NCI-H748 (cell line): ENCODE results near the gene SLC35F1.

Source experiments
- DNase-seq: peaks from one replicate; lab custom pipeline; 2025; ENCODE audit not compliant: unreplicated experiment; lab: John Stamatoyannopoulos, UW

The SLC35F1 gene

GRCh38 chr6:118306392-118307238 lies 399.6 kb downstream of the SLC35F1 start:
- DNase-seq: no peak

- no peak for DNase-seq
These were observed 400.5 kb downstream of the SLC35F1 start for GRCh38 chr6:118307581-118307980.

- DNase-seq: no peak
These were observed 402.5 kb downstream of the SLC35F1 start for GRCh38 chr6:118309337-118310093.

GRCh38 chr6:118313208-118313607 lies 406.1 kb downstream of the SLC35F1 start:
- no peak for DNase-seq

- DNase-seq: no peak
These were observed 406.7 kb downstream of the SLC35F1 start for GRCh38 chr6:118313762-118314161.

GRCh38 chr6:118316796-118317384 lies 409.8 kb downstream of the SLC35F1 start:
- no peak for DNase-seq

- DNase-seq: no peak
These were observed 410.8 kb downstream of the SLC35F1 start for GRCh38 chr6:118317581-118318563.

- no peak for DNase-seq
These were observed 411.6 kb downstream of the SLC35F1 start for GRCh38 chr6:118318648-118319047.

GRCh38 chr6:118319416-118319815 lies 412.4 kb downstream of the SLC35F1 start:
- peak; percentile 87 for DNase-seq

- peak; percentile 95 for DNase-seq
These were observed 413.0 kb downstream of the SLC35F1 start for GRCh38 chr6:118319894-118320649.

GRCh38 chr6:118320652-118321051 lies 413.6 kb downstream of the SLC35F1 start:
- peak; percentile 68 for DNase-seq

GRCh38 chr6:118324116-118324515 lies 417.1 kb downstream of the SLC35F1 start:
- DNase-seq: no peak

GRCh38 chr6:118325220-118325860 lies 418.3 kb downstream of the SLC35F1 start:
- DNase-seq: no peak

- no peak for DNase-seq
These were observed 419.6 kb downstream of the SLC35F1 start for GRCh38 chr6:118326712-118327111.

- no peak for DNase-seq
These were observed 420.2 kb downstream of the SLC35F1 start for GRCh38 chr6:118327237-118327636.

- peak; percentile 26 for DNase-seq
These were observed 426.7 kb downstream of the SLC35F1 start for GRCh38 chr6:118333772-118334171.

GRCh38 chr6:118334634-118335033 lies 427.6 kb downstream of the SLC35F1 start:
- no peak for DNase-seq

GRCh38 chr6:118335325-118335816 lies 428.3 kb downstream of the SLC35F1 start:
- peak; percentile 30 for DNase-seq

- DNase-seq: no peak
These were observed 437.1 kb downstream of the SLC35F1 start for GRCh38 chr6:118344014-118344670.
